Measurements from ENCODE around the gene CD3E.

DNA sequence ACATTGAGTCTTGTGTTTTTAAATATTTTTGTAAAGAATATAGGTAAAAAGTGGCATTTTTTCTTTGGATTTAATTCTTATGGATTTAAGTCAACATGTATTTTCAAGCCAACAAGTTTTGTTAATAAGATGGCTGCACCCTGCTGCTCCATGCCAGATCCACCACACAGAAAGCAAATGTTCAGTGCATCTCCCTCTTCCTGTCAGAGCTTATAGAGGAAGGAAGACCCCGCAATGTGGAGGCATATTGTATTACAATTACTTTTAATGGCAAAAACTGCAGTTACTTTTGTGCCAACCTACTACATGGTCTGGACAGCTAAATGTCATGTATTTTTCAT, 333 bp upstream of the CD3E start:
- TF ChIP-seq, protein P1, sequence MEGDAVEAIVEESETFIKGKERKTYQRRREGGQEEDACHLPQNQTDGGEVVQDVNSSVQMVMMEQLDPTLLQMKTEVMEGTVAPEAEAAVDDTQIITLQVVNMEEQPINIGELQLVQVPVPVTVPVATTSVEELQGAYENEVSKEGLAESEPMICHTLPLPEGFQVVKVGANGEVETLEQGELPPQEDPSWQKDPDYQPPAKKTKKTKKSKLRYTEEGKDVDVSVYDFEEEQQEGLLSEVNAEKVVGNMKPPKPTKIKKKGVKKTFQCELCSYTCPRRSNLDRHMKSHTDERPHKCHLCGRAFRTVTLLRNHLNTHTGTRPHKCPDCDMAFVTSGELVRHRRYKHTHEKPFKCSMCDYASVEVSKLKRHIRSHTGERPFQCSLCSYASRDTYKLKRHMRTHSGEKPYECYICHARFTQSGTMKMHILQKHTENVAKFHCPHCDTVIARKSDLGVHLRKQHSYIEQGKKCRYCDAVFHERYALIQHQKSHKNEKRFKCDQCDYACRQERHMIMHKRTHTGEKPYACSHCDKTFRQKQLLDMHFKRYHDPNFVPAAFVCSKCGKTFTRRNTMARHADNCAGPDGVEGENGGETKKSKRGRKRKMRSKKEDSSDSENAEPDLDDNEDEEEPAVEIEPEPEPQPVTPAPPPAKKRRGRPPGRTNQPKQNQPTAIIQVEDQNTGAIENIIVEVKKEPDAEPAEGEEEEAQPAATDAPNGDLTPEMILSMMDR (IDR thresholded peaks at IDR 0.05; ENCODE audit: low read depth, low read length, missing input control) = no peak
- TF ChIP-seq SP1 (IDR thresholded peaks at IDR 0.05) (no peak), YY1 (IDR thresholded peaks at IDR 0.05) (no peak), RAD21 (IDR thresholded peaks at IDR 0.05) (no peak), FOXA2 (IDR thresholded peaks at IDR 0.05) (no peak), TAF1 (conservative IDR thresholded peaks at IDR 0.05) (no peak), EGR1 (IDR thresholded peaks at IDR 0.05; ENCODE audit: low read depth in 2 of 2) (no peak), FOXA1 (IDR thresholded peaks at IDR 0.05) (no peak), GABPA (IDR thresholded peaks at IDR 0.05 in 1 of 2, conservative IDR thresholded peaks at IDR 0.05 in 1 of 2) (no peak)
- TF ChIP-seq, protein P2, sequence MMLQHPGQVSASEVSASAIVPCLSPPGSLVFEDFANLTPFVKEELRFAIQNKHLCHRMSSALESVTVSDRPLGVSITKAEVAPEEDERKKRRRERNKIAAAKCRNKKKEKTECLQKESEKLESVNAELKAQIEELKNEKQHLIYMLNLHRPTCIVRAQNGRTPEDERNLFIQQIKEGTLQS (IDR thresholded peaks at IDR 0.05) = no peak
- TF ChIP-seq, protein P3, sequence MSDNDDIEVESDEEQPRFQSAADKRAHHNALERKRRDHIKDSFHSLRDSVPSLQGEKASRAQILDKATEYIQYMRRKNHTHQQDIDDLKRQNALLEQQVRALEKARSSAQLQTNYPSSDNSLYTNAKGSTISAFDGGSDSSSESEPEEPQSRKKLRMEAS (IDR thresholded peaks at IDR 0.05) = no peak
- TF ChIP-seq, protein P4, sequence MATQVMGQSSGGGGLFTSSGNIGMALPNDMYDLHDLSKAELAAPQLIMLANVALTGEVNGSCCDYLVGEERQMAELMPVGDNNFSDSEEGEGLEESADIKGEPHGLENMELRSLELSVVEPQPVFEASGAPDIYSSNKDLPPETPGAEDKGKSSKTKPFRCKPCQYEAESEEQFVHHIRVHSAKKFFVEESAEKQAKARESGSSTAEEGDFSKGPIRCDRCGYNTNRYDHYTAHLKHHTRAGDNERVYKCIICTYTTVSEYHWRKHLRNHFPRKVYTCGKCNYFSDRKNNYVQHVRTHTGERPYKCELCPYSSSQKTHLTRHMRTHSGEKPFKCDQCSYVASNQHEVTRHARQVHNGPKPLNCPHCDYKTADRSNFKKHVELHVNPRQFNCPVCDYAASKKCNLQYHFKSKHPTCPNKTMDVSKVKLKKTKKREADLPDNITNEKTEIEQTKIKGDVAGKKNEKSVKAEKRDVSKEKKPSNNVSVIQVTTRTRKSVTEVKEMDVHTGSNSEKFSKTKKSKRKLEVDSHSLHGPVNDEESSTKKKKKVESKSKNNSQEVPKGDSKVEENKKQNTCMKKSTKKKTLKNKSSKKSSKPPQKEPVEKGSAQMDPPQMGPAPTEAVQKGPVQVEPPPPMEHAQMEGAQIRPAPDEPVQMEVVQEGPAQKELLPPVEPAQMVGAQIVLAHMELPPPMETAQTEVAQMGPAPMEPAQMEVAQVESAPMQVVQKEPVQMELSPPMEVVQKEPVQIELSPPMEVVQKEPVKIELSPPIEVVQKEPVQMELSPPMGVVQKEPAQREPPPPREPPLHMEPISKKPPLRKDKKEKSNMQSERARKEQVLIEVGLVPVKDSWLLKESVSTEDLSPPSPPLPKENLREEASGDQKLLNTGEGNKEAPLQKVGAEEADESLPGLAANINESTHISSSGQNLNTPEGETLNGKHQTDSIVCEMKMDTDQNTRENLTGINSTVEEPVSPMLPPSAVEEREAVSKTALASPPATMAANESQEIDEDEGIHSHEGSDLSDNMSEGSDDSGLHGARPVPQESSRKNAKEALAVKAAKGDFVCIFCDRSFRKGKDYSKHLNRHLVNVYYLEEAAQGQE (IDR thresholded peaks at IDR 0.05) = no peak

Measured in liver (tissue), 3 donors.